RPMI7951 (cell line): Measurements from ENCODE around the gene TGFBR3. TPM values are rescaled to one million over a fixed set of nuclear protein-coding genes. Genes with fewer than 3 reads are reported as not detected.
A peak's percentile ranks its signal among the peaks of the same experiment; 100 is the strongest.

Experiments
- DNase-seq: peaks from one replicate; pipeline ENCODE4 v3.0.0-alpha.2; 2012; ENCODE audit warnings: low read depth
- total RNA-seq: library from RNA; depleted of rRNA; stranded (reverse); fragments of >200 nt; shearing (Covaris generic); gene quantifications from 2 replicates; pipeline ENCODE4 v1.2.3, GENCODE V29; 2014

Gene TGFBR3
- total RNA-seq, 1 experiment from 2014 or later = 7.3 TPM

- peak; percentile 37 for DNase-seq
These were observed 58.3 kb downstream of the TGFBR3 start for GRCh38 chr1:91827459-91828321.

- DNase-seq = peak; percentile 41
These were observed 58.9 kb downstream of the TGFBR3 start for GRCh38 chr1:91827087-91827458.

- no peak for DNase-seq
These were observed 59.3 kb downstream of the TGFBR3 start for GRCh38 chr1:91826649-91827048.

- DNase-seq = no peak
These were observed 59.7 kb downstream of the TGFBR3 start for GRCh38 chr1:91826248-91826647.

- DNase-seq = no peak
These were observed 64.7 kb downstream of the TGFBR3 start for GRCh38 chr1:91821126-91821868.

- DNase-seq = no peak
These were observed 66.7 kb downstream of the TGFBR3 start for GRCh38 chr1:91819038-91819788.

- no peak for DNase-seq
These were observed 67.3 kb downstream of the TGFBR3 start for GRCh38 chr1:91818713-91818975.

GRCh38 chr1:91817211-91817905 lies 68.6 kb downstream of the TGFBR3 start:
- no peak for DNase-seq

GRCh38 chr1:91816031-91816430 lies 69.9 kb downstream of the TGFBR3 start:
- no peak for DNase-seq

- no peak for DNase-seq
These were observed 71.5 kb downstream of the TGFBR3 start for GRCh38 chr1:91814448-91814847.

- DNase-seq = no peak
These were observed 72.1 kb downstream of the TGFBR3 start for GRCh38 chr1:91813813-91814212.

GRCh38 chr1:91811363-91812025 lies 74.5 kb downstream of the TGFBR3 start:
- no peak for DNase-seq

GRCh38 chr1:91809317-91809716 lies 76.6 kb downstream of the TGFBR3 start:
- DNase-seq = peak; percentile 83

- DNase-seq = no peak
These were observed 77.9 kb downstream of the TGFBR3 start for GRCh38 chr1:91807921-91808620.

- DNase-seq = no peak
These were observed 78.9 kb downstream of the TGFBR3 start for GRCh38 chr1:91806769-91807700.

- no peak for DNase-seq
These were observed 79.7 kb downstream of the TGFBR3 start for GRCh38 chr1:91806181-91806768.

- DNase-seq = no peak
These were observed 80.6 kb downstream of the TGFBR3 start for GRCh38 chr1:91805311-91805801.

- DNase-seq = peak; percentile 96
These were observed 81.4 kb downstream of the TGFBR3 start for GRCh38 chr1:91804546-91805023.
